HG03432 (cell line): Measurements from ENCODE around the gene APOBEC3B.
"Not testable (repeated sequence)": the region's sequence is repeated elsewhere in the genome, so short reads cannot be mapped to it uniquely, and the experiment has no call there.

Source experiments
- ATAC-seq: cut with Tn5 transposase; IDR thresholded peaks from one replicate; pipeline ENCODE4 v1.9.1; 2021; ENCODE audit warnings: mild to moderate bottlenecking, moderate library complexity; ENCODE audit not compliant: unreplicated experiment

APOBEC3B gene

DNA sequence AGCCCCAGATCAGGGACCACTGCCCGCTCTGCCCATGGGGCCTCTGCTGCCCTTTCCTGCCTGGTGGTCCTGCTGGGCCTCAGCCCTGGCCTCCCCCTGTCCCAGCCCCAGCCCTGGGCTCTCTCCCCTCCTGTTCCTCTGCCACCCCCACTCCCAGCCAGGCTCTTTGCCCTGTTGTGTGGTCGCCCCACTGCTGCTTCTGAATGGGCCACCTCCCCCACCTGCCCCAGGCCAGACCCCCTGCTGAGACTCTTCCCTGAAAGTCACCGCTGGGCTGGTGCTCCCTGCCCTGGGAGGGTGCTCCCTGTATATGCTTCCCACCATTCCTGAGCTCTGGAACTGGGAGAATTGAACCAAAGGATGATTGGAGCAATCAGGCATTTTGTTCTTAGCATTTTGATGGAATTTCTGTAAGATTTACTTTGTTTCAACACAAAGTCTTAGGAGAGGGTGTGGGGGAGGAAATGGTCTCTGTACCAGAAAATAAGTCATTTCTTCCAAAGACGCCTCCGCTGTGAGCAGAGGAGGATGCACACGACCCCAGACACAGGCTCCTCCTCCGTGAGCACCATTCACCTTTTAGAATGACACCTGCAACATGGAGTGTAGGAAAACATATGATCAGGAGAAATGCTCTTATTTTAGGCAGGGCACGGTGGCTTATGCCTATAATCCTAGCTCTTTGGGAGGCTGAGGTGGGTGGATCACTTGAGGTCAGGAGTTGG, 5.2 kb downstream of the APOBEC3B start:
- ATAC-seq = no peak

- no peak for ATAC-seq
Observed at GRCh38 chr22:38989466-38989865, 7.3 kb downstream of the APOBEC3B start.

GRCh38 chr22:38992871-38993371, 10.8 kb downstream of the APOBEC3B start:
- not testable (repeated sequence) for ATAC-seq

DNA sequence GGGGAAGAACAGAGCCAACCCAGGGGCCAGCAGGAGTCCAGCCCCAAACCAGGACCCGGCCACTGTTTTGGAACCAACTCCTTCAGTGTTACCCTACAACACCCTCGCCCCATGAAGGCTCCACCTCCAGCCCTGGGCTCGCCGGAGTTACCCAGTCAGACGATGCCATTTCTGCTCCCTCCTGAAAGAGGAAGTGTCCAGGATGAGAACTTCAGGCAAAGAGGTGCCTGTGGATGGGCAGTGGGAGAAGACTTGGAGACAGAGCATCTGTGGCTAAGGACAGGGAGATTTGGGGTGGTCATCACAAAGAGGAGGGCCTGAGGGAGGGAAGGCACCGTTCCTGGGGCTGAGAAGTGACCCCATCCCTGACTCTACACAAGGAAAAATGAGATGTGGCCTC, 14.0 kb downstream of the APOBEC3B start:
- no peak for ATAC-seq

- no peak for ATAC-seq
Observed at GRCh38 chr22:38997518-38997917, 15.4 kb downstream of the APOBEC3B start.

GRCh38 chr22:39003165-39003638, 21.1 kb downstream of the APOBEC3B start:
- peak; percentile 72 for ATAC-seq

- no peak for ATAC-seq
Observed at GRCh38 chr22:39007177-39007576, 25.0 kb downstream of the APOBEC3B start.

DNA sequence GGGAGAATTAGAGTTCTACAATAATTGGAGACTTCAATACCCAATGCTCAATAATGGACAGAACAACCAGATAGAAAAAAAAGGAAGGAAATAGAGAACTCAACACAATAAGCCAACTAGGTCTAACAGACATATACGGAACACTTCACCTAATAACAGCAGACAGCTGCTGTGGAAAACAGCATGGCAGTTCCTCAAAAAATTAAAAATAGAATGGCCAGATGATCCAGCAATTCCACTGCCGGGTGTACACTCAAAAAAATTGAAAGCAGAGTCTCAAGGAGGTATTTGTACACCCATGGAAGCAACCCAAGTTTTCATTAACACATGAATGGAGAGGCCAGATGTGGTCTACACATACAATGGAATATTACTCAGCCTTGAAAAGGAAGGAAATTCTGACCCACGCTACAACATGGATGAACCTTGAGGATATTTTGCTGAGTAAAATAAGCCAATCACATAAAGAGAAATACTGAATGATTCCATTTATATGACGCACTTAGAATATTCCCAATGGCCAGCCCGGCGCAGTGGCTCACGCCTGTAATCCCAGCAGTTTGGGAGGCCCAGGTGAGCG, 26.2 kb downstream of the APOBEC3B start:
- ATAC-seq = not testable (repeated sequence)

DNA sequence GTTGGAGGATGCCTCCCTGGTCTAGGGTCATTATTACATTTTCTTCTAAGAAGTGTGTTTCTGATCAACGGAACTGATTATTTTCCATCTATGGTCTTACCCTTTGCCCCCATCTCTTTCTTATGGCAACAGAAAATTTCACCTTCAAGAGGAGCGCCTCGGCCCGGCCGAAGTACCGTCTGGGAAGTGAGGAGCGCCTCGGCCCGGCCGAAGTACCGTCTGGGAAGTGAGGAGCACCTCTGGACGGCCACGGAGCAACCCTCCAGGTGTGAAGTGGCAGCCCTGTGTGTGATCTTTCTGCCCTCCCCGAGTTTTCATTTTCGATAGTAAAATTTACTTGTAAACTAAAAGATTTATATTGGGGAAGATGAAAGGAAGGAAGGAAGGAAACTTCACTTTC, 28.8 kb downstream of the APOBEC3B start:
- ATAC-seq = no peak

GRCh38 chr22:39012533-39013511, 30.7 kb downstream of the APOBEC3B start:
- no peak for ATAC-seq

DNA sequence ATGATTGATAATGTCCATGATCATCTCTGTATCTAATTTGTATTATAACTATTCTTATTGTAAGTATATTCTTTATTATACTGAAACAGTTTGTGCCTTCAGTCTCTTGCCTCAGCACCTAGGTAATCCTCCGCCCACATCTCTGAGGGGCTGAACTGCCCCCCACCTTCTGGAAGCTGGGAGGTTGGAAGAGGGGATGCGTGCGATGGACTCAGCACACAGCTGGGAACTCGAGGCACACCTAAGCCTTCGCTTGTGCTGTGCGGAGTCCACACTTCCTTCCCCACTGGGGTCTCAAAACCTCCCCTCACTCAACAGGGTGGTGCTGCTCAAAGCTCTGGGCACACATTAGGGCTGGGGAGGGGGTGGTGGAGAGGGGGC, 31.4 kb downstream of the APOBEC3B start:
- peak; percentile 31 for ATAC-seq

- peak; percentile 89 for ATAC-seq
Observed at GRCh38 chr22:39013942-39014722, 32.0 kb downstream of the APOBEC3B start, which contains the start of gene APOBEC3C. TSS of gene APOBEC3C (plus strand) at chr22:39014257. CDS start at chr22:39014363, 106 bp downstream.

GRCh38 chr22:39014723-39015121, 32.6 kb downstream of the APOBEC3B start:
- ATAC-seq = not testable (repeated sequence)

DNA sequence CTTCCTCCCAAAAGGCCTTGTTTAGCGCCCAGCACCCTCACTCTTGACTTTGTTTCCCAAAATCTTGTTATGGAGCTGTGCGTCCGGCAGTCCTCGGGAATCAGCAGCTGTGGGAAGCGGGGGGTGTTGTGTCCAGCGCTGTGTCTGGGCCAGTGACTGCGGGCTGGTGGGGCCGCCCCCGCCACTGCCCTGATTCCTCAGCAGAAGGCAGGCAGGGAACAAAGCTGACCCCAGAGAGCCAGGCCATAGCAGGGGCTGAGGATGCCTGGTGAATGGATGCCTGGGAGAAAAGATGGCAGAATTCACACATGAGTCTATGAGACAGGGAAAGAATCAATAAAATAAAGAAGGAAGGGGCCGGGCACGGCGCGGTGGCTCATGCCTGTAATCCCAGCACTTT, 34.4 kb downstream of the APOBEC3B start:
- ATAC-seq = no peak

GRCh38 chr22:39017596-39018365, 35.6 kb downstream of the APOBEC3B start:
- ATAC-seq = no peak

DNA sequence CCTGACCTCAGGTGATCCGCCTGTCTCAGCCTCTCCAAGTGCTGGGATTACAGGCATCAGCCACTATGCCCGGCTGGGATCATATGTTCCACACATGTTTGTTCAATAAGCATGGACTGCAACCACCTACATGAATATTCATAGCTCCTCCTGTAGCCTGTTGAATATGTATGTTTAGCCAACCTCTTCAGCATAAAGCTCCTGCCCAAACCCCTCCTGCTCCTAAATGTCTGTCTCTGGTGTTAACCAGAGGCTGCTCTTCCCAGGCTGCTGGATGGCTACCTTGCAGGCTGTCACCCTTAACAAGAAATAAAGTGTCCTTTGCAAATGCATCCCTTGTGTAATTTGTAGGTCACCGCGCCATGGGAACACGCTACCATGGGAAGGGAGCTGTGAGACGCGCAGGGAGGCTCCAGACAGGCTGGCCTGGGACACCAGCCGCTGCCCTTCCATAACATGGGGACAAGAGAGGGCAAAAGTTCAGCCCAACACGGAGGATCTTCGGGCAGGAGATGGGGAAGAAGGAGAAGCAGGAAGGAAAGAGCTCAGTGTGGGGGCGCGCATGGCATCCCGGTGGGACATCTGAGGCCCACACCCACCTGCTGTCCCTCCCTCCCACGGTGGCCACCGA, 38.0 kb downstream of the APOBEC3B start:
- not testable (repeated sequence) for ATAC-seq

DNA sequence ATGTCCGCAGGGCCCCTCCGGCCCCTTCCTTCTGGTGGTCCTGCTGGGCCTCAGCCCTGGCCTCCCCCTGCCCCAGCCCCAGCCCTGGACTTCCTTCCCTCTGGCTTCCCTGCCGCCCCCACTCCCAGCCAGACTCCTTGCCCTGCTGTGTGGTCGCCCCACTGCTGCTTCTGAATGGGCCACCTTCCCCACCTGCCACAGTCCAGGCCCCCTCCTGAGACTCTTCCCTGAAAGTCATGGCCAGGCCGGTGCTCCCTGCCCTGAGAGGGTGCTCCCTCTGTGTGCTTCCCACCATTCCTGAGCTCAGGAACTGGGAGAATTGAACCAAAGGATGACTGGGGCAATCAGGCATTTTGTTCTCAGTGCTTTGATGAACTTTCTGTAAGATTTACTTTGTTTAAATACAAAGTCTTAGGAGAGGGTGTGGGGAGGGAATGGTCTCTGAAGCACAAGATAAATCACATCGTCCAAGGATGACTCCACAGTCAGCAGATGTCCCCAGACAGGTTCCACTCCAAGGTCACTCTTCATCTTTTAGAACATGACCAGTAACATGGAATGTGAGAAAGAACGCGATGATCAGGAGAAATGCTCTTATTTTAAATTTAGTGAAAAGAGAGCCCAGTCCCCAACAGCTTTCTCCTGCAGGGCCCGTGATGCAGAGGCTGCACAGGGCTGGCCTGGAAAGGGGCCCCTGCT, 39.6 kb downstream of the APOBEC3B start:
- no peak for ATAC-seq

DNA sequence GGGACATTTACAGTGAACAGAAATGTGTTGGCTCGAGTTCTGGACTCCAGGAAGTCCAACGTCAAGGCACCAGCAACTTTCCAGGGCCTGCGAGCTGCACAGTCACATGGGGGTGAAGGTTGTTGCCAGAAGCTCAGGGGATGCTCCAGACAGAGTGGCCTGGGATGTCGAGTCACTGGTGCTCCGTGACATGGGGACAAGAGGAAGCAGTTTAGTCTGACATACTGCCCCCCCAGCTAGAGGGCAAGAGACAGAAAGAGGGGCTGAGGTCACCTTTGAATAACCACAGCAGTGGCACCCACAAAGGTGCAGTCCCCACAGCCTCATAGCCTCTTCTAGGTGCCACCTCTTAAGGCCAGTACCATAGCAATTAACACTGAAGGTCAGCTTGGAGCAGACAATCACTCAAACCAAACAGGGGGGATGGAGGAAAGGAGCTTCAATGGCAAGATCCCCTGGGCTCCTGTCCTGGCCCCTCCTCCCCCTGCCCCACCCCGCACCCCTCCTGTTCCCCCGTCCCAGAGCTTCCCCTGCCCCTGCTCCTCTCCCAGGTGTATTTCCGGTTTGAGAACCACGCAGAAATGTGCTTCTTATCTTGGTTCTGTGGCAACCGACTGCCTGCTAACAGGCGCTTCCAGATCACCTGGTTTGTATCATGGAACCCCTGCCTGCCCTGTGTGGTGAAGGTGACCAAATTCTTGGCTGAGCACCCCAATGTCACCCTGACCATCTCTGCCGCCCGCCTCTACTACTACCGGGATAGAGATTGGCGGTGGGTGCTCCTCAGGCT, 42.6 kb downstream of the APOBEC3B start:
- ATAC-seq = no peak
